Neural crest cell (in vitro differentiated cells): ENCODE results near the gene AUH. TPM values are rescaled to one million over a fixed set of nuclear protein-coding genes. Genes with fewer than 3 reads are reported as not detected.

Source experiments
- DNase-seq: peaks from one replicate; pipeline ENCODE4 v3.0.0; 2021; ENCODE audit warnings: low read depth, mixed read lengths, low spot score
- H3K27ac Mint-ChIP-seq: one replicate; pipeline ENCODE4 v1.8.0; 2021; ENCODE audit warnings: mild to moderate bottlenecking, mixed read lengths; ENCODE audit not compliant: unreplicated experiment
- H3K27me3 Mint-ChIP-seq: 2 replicates; pipeline ENCODE4 v1.8.0; 2021; ENCODE audit warnings: low read depth, mild to moderate bottlenecking, mixed read lengths
- H3K36me3 Mint-ChIP-seq: 2 replicates; pipeline ENCODE4 v1.8.0; 2021; ENCODE audit warnings: low read depth, mild to moderate bottlenecking, mixed read lengths
- H3K4me1 Mint-ChIP-seq: 2 replicates; pipeline ENCODE4 v1.8.0; 2021; ENCODE audit warnings: mixed read lengths
- H3K4me3 Mint-ChIP-seq: one replicate; pipeline ENCODE4 v1.8.0; 2021; ENCODE audit warnings: mild to moderate bottlenecking, mixed read lengths
- H3K9me3 Mint-ChIP-seq: 2 replicates; pipeline ENCODE4 v1.8.0; 2021; ENCODE audit warnings: mixed read lengths
- total RNA-seq: library from RNA; stranded (reverse); gene quantifications from 2 replicates; pipeline ENCODE4 v1.2.1, GENCODE V29; 2021
- TF ChIP-seq, protein P1 (sequence below): fragments of 200-600 bp; sonication (generic); conservative IDR thresholded peaks from 2 replicates; pipeline ENCODE4 v1.5.0; 2021; ENCODE audit warnings: antibody characterized with exemption, mild to moderate bottlenecking

AUH gene
- total RNA-seq, 1 donor from 2014 or later = 10.8 TPM

DNA sequence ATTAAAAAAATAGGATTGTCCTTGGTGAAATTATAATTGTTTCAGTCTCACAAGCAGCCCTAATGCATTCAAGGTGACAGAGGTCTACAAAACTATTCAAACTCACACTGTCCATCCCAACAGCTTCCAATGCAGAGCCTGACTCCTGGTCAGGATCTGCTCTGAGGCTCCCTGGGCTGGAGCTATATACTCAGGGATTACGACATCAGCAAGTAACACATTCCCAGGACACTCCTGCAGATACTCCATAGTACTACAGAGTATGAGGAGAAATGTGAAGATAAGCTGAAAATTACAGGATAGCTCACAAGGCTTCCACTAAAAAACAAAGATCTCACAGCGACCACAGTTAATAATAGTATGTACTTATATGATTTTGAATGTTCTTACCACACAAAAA lies 130.1 kb downstream of the AUH start:
- Mint-ChIP-seq H3K36me3 (peaks cover 9% of the 10 kb centered on the region), H3K27me3 (no peaks in the 10 kb centered on the region), H3K4me3 (no peak overlapping the region), H3K27ac (no peak overlapping the region), H3K9me3 (no peaks in the 10 kb centered on the region), H3K4me1 (no peaks in the 10 kb centered on the region)
- DNase-seq = no peak
- TF ChIP-seq, protein P1, sequence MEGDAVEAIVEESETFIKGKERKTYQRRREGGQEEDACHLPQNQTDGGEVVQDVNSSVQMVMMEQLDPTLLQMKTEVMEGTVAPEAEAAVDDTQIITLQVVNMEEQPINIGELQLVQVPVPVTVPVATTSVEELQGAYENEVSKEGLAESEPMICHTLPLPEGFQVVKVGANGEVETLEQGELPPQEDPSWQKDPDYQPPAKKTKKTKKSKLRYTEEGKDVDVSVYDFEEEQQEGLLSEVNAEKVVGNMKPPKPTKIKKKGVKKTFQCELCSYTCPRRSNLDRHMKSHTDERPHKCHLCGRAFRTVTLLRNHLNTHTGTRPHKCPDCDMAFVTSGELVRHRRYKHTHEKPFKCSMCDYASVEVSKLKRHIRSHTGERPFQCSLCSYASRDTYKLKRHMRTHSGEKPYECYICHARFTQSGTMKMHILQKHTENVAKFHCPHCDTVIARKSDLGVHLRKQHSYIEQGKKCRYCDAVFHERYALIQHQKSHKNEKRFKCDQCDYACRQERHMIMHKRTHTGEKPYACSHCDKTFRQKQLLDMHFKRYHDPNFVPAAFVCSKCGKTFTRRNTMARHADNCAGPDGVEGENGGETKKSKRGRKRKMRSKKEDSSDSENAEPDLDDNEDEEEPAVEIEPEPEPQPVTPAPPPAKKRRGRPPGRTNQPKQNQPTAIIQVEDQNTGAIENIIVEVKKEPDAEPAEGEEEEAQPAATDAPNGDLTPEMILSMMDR = no peak

DNA sequence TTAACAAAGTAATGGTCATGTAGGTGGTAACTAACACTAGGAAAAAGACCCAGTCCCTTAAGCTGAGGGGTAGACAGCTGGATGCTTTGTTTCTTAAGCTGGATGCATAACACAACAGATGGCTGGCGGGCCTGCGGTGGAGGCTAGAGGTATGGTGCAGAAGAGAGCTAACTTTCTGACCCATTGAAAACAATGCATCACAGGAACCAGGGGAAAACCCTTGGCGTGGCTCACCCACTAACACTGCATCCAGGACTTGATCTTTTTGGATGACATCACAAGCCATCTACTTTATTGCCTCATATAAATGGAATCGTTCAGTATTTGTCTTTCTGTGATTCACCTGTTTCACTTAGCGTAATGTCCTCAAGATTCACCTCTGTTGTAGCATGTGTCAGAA lies 138.7 kb downstream of the AUH start:
- no peak for DNase-seq
- Mint-ChIP-seq H3K27ac (no peak overlapping the region), H3K27me3 (no peaks in the 10 kb centered on the region), H3K4me3 (no peak overlapping the region), H3K9me3 (no peaks in the 10 kb centered on the region), H3K36me3 (peaks cover 4% of the 10 kb centered on the region), H3K4me1 (no peaks in the 10 kb centered on the region)
- TF ChIP-seq, protein P1 = no peak

DNA sequence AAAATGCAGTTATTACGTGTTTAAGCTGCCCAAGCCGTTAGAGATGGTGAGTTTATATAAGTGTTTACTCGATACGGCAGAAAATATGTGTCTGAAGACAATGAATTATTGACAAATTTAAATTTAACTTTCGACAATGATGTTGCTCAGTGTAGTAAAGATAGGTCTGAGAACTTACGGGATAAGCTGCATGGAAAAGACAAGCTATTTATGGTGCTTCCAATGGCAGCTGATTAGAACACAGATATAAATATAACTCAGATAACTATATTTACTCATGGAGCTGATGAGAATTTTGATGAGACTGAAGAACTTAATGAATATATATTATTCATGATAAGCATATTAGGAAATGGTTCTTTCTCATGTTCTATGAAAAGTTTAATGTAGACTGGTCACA lies 139.3 kb downstream of the AUH start:
- no peak overlapping the region for H3K27ac Mint-ChIP-seq
- no peaks in the 10 kb centered on the region for H3K4me1 Mint-ChIP-seq
- H3K36me3 Mint-ChIP-seq = peaks cover 4% of the 10 kb centered on the region
- TF ChIP-seq, protein P1 = no peak
- no peaks in the 10 kb centered on the region for H3K9me3 Mint-ChIP-seq
- H3K4me3 Mint-ChIP-seq = no peak overlapping the region
- no peaks in the 10 kb centered on the region for H3K27me3 Mint-ChIP-seq
- no peak for DNase-seq

DNA sequence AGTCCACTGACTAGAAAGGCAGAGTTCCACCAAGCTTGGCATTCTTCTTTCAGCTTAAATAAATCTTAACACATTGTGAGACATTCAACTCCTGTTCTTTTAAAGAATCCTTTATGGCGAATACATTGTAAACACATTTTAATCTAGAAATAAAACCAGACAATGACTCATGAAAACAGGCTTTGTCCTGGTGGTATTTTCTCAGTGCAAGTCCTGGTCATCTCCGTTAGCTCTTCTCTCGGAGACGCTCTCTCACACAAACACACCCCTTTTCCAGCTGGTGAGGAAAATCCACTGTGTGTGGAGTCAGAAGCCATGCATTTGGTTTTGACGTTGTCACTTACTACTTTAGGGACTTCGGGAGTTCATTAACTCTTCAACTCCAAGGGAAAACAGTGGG lies 140.4 kb downstream of the AUH start:
- no peak overlapping the region for H3K27ac Mint-ChIP-seq
- no peaks in the 10 kb centered on the region for H3K9me3 Mint-ChIP-seq
- no peak overlapping the region for H3K4me3 Mint-ChIP-seq
- no peak for DNase-seq
- H3K36me3 Mint-ChIP-seq = peaks cover 4% of the 10 kb centered on the region
- H3K4me1 Mint-ChIP-seq = no peaks in the 10 kb centered on the region
- no peaks in the 10 kb centered on the region for H3K27me3 Mint-ChIP-seq
- TF ChIP-seq, protein P1 = no peak

DNA sequence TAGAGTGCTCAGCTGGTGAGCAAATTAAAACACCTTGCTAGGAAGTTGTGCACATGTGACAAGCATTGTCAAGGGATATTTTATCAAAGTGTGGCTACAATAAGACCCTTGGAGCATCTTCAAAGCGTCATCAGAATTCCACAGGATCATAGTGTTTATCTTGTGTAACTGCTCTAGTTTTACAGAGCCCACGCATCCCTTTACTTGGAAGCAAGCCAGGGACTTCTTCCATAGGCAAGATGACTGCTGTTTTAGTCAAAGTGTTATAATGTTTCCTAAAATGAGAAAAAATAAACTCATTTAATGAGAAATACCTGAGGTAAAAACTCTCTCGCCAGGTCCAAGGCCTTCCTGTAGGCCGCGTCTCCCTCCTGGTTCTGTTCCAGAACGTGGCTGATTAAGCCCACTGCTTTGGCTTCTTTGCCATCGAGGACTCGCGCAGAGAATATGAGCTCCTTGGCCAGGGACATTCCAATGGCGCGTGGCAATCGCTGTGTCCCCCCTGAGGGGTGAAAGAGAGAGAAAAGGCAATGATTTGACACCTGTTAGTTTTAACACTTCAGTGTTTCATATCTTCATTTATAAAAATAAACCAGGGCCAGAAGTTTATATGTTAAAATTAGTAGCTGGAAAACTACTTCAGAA lies 141.1 kb downstream of the AUH start:
- no peak overlapping the region for H3K4me3 Mint-ChIP-seq
- H3K9me3 Mint-ChIP-seq = no peaks in the 10 kb centered on the region
- TF ChIP-seq, protein P1 = no peak
- DNase-seq = no peak
- H3K27ac Mint-ChIP-seq = no peak overlapping the region
- H3K27me3 Mint-ChIP-seq = no peaks in the 10 kb centered on the region
- peaks cover 4% of the 10 kb centered on the region for H3K36me3 Mint-ChIP-seq
- no peaks in the 10 kb centered on the region for H3K4me1 Mint-ChIP-seq
